Posterior cingulate gyrus (tissue), 11 donors: ENCODE results near the gene TNFRSF9.
"Not testable (repeated sequence)": the region's sequence is repeated elsewhere in the genome, so short reads cannot be mapped to it uniquely, and the experiment has no call there.

Experiments used
- DNase-seq, 10 donors: peaks; one replicate each; pipeline versions ENCODE4 v3.0.0 to v3.0.0-alpha.2; 2020 to 2021; ENCODE audit warnings: mixed read lengths in 3 of 10
- intact Hi-C: fragments of 100-400 bp; cut with DNase I; formaldehyde crosslinking; loops from one replicate; pipeline ENCODE4 v1.15.1; 2023

The TNFRSF9 gene

GRCh38 chr1:7927061-7927460 is 13.6 kb downstream of the TNFRSF9 start:
- DNase-seq, intact Hi-C loops: not testable (repeated sequence)

GRCh38 chr1:7922301-7922700 is 18.3 kb downstream of the TNFRSF9 start:
- intact Hi-C loops = no loop called here

GRCh38 chr1:7921796-7922195 is 18.8 kb downstream of the TNFRSF9 start:
- DNase-seq = no peak

More at GRCh38 chr1:7922301-7922700, 18.3 kb downstream of the TNFRSF9 start:
- DNase-seq = no peak

DNA sequence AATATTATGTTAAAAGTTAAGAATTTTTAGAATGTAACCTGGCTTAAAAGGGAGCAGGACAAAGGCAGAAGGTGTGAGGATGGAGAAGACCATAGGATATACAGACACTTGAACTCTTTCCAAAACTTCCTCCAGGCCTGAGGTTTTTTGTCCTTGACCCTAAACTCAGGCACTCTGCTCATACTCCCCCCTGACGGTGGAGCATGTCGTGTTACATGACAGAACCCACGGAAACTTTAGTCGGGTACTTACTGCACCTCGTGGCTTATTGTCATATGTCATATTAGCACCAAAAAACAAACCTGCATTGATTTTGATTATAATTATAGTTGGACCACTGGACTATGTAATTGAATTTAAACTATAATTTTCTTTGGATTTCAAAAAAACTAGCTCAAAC is 20.8 kb downstream of the TNFRSF9 start:
- no peak for DNase-seq
- intact Hi-C loops = no loop called here

More at GRCh38 chr1:7921796-7922195, 18.8 kb downstream of the TNFRSF9 start:
- intact Hi-C loops = no loop called here

- intact Hi-C loops, DNase-seq: not testable (repeated sequence)
These were observed 22.7 kb downstream of the TNFRSF9 start for GRCh38 chr1:7917971-7918370.

GRCh38 chr1:7916501-7916830 is 24.2 kb downstream of the TNFRSF9 start:
- intact Hi-C loops = no loop called here
- no peak for DNase-seq

GRCh38 chr1:7915826-7916500 is 24.7 kb downstream of the TNFRSF9 start:
- intact Hi-C loops = no loop called here
- no peak for DNase-seq

DNA sequence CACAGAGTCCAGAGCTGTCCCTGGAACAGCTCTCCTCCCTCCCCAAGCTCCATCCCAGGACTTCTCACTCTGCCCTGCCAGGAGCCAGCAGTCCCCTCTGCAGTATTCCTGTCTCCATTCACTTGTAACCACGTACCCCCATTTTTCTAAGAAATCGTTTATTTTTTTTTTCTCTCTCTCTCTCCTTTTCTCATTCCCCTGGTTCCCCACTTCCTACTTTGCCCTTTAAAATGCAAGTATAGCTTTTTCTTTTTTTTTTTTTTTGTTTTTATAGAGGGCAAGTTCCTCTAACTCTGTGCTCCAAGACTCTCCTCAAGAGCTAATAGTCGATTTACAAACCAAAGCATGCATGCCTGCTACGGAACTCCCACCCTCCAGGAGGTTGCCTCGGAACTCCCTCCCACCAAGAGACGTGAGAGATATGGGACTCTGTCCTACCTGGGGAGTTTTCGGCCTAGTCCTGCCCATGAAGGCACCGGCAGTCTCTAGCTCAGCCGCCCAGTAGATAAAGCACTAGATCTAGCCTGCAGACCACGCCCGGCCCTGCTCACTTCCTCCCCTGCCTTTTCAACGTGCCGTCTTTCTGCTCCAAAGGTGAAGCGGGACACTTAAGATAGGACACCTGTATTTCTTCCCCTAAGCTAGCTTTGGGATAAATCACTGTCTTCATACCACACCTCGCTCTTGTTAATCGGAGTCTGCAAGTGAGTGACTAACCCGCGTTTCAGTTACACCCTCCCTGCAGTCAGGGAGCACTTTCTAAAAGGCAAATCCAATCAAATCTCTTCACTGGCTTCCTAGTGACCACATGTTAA is 27.7 kb downstream of the TNFRSF9 start:
- intact Hi-C loops = no loop called here

DNA sequence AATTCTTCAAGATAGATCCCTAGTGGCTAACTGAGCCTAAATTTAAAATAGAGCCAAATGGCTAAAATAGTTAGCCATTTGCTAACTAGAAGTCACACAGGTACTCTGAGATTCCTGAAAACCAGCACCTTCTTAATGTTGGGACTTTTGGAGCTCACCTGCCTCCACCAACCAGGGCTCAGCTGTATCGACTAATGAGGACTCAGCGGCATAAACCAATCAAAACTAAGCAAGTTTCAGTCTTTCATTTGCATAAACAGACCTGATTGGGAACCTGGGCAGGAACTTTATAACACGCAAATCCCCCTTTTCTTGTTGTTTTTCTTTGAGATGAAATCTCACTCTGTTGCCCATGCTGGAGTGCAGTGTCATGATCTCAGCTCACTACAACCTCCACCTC is 28.5 kb downstream of the TNFRSF9 start:
- DNase-seq = no peak
- intact Hi-C loops = no loop called here

More for the DNA sequence above, 27.7 kb downstream of the TNFRSF9 start:
- DNase-seq = no peak

DNA sequence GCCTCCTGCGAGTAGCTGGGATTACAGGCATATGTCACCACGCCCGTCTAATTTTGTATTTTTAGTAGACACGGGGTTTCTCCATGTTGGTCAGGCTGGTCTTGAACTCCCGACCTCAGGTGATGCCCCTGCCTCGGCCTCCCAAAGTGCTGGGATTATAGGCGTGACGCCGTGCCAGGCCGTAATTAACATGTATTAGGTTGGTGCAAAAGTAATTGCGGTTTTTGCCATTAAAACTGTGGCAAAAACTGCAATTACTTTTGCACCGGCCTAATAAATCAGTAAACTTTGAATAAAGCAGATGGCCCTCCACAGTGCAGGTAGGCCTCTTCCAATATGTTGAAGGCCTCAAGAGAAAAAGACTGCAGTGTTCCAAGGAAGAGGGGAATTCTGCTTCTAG is 35.4 kb downstream of the TNFRSF9 start:
- no peak for DNase-seq
- intact Hi-C loops = loop anchor here (10.0 kb wide), 1 partner anchor 120 kb away; the partner anchor contains the start of gene PER3

- DNase-seq = peak; percentile 23 to 93 (median 66)
- intact Hi-C loops = loop anchor here (1.0 to 10.0 kb wide), 2 partner anchors 118 to 235 kb away; partner anchors contain the start of gene PER3
These were observed 38.1 kb downstream of the TNFRSF9 start for GRCh38 chr1:7902478-7903085.

- intact Hi-C loops = loop anchor here (10.0 kb wide), 1 partner anchor 115 kb away; the partner anchor contains the start of gene PER3
- no peak for DNase-seq
These were observed 40.9 kb downstream of the TNFRSF9 start for GRCh38 chr1:7899741-7900140.

- intact Hi-C loops = no loop called here
- no peak for DNase-seq
These were observed 41.7 kb downstream of the TNFRSF9 start for GRCh38 chr1:7898962-7899361.

DNA sequence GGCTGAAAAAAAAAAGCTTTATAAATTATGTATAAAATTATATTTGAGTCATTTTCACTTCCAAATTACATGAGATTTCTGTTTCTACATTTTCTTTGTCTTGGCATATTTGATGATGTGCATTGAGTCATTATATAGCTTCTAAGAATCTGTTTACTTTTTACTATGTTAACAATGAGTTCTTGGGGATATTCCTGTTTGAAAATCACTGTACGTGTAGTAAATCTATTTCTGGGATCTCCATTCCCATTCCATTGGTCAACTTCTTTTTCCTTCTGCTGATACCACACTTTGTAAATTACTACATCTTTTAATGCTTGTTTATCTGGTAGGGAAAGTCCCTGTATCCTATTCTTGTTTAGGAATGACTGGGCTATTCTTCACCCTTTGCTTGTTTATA is 43.6 kb downstream of the TNFRSF9 start:
- intact Hi-C loops = no loop called here
- no peak for DNase-seq

DNA sequence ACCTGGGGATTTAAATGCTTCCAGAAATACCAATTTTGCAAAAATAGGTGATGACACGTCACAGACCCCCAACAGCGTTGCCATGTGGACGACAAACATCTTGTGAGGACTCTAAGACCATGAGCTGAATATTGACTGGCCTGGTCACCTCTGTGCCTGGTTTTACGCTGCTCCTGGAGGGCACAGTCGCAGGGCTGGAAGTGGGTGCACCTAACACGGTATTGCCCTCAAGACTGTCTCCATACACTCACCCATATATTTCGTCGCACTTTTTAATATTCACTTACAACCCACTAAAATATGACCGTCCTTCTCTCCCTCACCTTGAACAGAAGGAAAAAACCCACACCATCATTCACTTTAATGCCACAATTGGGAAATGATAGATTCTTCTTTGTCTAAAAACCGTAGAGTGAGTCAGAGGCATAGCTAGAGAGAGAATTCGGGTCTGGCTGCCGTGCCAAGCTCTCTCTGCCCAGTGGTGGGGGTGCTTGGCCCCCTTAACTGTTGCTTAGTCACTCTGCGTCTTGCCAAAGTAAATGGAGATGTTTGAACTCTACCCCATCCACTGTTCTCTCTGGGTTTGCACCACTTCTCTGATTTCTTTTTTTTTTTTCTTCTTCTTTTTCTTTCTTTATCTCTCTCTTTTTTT is 47.0 kb downstream of the TNFRSF9 start:
- intact Hi-C loops = no loop called here
- peak in 1 of 10 donors; percentile 22 for DNase-seq

DNA sequence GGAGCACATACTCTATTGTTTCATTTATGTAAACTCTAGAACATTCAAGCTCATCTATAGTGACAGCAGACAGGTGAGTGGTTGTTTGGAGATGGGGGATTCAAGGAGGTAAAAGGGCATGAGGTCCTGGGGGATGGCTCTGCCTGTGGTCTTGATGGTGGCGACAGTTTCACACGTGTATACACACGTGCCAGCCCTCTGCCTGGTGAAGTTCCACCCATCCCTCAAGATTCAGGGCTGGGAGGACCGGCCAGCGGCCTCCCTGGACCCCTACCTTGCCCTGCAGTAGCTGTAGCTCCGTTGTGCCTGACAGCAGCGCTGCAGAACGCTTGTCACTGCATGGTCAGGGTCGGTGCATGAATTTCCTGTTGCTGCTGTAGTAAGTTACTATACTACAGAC is 48.8 kb downstream of the TNFRSF9 start:
- DNase-seq = no peak
- intact Hi-C loops = no loop called here

DNA sequence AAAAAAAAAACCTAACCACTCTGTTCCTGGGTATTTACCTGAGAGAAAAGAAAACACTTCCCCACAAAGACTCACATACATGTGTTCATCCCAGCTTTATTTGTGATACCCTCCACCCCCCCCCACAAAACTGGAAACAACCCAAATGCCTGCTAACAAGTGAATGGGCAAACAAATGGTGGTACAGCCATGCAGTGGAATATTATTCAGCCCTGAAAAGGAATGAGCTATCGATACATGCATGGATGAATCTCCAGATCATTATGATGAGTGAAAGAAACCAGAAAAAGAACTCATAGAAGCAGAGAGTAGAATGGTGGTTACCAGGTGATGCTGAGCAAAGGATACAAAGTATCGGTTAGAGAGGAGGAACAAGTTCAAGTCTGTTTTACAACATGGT is 49.8 kb downstream of the TNFRSF9 start:
- intact Hi-C loops = no loop called here
- no peak for DNase-seq

DNA sequence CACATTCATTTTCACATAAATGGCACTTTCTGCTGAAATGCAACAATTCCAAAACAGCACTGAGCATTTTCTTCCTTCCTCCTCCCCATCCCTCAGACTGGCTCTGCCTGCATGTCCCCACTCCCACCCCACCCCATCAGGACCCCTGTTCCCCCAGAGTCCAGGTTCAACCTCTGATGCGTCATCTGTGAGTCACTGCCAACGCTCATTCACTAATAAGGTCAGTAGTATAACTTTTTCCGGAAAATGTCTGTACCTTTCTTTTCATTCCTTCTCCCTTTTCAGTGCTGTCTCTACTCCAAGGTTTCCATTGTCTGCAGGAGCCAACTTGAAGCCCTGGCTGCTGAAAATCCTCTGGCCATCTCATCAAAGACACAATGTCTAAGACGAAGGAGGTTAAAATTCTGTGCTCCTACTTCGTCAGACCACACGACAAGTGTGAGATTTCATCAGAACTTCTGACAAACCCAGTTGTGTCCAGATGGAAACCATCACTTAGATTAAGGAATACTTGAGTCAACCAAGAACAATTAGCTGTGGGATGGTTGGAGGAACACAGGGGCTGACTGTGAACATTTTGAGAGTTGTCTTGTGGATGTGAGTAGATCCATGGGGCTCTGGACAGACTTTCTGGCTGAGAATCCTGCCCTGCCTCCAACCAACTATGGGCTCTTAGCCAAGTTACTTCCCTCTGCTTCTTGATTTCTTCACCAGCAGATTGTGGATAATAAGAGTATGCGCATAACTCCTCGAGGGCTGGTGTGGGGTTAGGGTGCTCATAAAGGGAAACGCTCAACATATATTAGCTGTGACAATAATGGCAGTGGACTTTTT is 52.2 kb downstream of the TNFRSF9 start:
- no peak for DNase-seq
- intact Hi-C loops = no loop called here

DNA sequence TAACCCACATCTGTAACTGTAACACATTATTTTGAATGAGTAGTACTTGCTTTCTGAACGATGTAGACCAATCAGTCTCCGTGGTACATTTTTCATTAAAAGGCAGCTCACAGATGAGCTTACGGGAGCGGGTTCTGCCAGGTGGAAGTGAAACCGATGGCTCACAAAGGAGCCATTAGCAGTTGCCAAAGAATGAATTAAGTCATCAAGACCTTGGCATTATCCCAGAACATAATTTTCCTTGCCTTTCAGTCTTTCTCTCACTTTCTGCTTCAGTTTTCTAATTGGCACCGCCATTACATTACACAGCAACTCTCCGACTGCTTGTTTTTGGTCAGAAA is 54.3 kb downstream of the TNFRSF9 start:
- intact Hi-C loops = no loop called here
- DNase-seq = no peak
